Measurements from ENCODE around the gene CASP9. TPM values are rescaled to one million over a fixed set of nuclear protein-coding genes. Genes with fewer than 3 reads are reported as not detected.
A peak's percentile ranks its signal among the peaks of the same experiment; 100 is the strongest.
"Not testable (repeated sequence)": the region's sequence is repeated elsewhere in the genome, so short reads cannot be mapped to it uniquely, and the experiment has no call there.

CASP9 gene
- total RNA-seq, 1 experiment from 2014 or later = 11.6 TPM

GRCh38 chr1:15463064-15463800 is 60.8 kb downstream of the CASP9 start:
- not testable (repeated sequence) for H3K9me3 ChIP-seq (replicated peaks); DNase-seq (ENCODE audit: low read depth in 1 of 2, low spot score in 2 of 2); H3K27ac ChIP-seq; H3K4me3 ChIP-seq; H3K27me3 ChIP-seq (replicated peaks); H3K4me1 ChIP-seq (replicated peaks); H3K36me3 ChIP-seq

- Histone ChIP-seq H3K36me3 (no peaks in the 10 kb centered on the region), H3K4me1 (replicated peaks) (peaks cover 8% of the 10 kb centered on the region), H3K4me3 (no peak overlapping the region), H3K27ac (no peak overlapping the region), H3K9me3 (replicated peaks) (no peaks in the 10 kb centered on the region), H3K27me3 (replicated peaks) (no peaks in the 10 kb centered on the region)
- DNase-seq (ENCODE audit: low read depth in 1 of 2, low spot score in 2 of 2) = no peak
These were observed 63.3 kb downstream of the CASP9 start for GRCh38 chr1:15460708-15461095.

- Histone ChIP-seq H3K4me1 (replicated peaks) (peaks cover 8% of the 10 kb centered on the region), H3K36me3 (no peaks in the 10 kb centered on the region), H3K27me3 (replicated peaks) (no peaks in the 10 kb centered on the region), H3K9me3 (replicated peaks) (no peaks in the 10 kb centered on the region), H3K27ac (no peak overlapping the region), H3K4me3 (no peak overlapping the region)
- DNase-seq (ENCODE audit: low read depth in 1 of 2, low spot score in 2 of 2) = peak in 1 of 2 experiments; percentile 35
These were observed 64.0 kb downstream of the CASP9 start for GRCh38 chr1:15459771-15460707.

GRCh38 chr1:15458388-15458787 is 65.6 kb downstream of the CASP9 start:
- H3K4me3 ChIP-seq; H3K27ac ChIP-seq; H3K36me3 ChIP-seq; H3K27me3 ChIP-seq (replicated peaks); DNase-seq (ENCODE audit: low read depth in 1 of 2, low spot score in 2 of 2); H3K9me3 ChIP-seq (replicated peaks): not testable (repeated sequence)
- peaks cover 23% of the 10 kb centered on the region for H3K4me1 ChIP-seq (replicated peaks)

GRCh38 chr1:15457585-15457984 is 66.4 kb downstream of the CASP9 start:
- peaks cover 26% of the 10 kb centered on the region for H3K4me1 ChIP-seq (replicated peaks)
- no peaks in the 10 kb centered on the region for H3K9me3 ChIP-seq (replicated peaks)
- no peaks in the 10 kb centered on the region for H3K36me3 ChIP-seq
- DNase-seq (ENCODE audit: low read depth in 1 of 2, low spot score in 2 of 2) = no peak
- H3K27me3 ChIP-seq (replicated peaks) = no peaks in the 10 kb centered on the region; the same call in 1 of the 2 replicates
- no peak overlapping the region for H3K4me3 ChIP-seq
- H3K27ac ChIP-seq = no peak overlapping the region

- Histone ChIP-seq H3K36me3 (no peaks in the 10 kb centered on the region), H3K9me3 (replicated peaks) (no peaks in the 10 kb centered on the region), H3K4me1 (replicated peaks) (peaks cover 26% of the 10 kb centered on the region), H3K27ac (no peak within 1 kb of the TSS), H3K27me3 (replicated peaks) (no peaks in the 10 kb centered on the region; the same call in 1 of the 2 replicates), H3K4me3 (no peak within 1 kb of the TSS)
- no peak for DNase-seq (ENCODE audit: low read depth in 1 of 2, low spot score in 2 of 2)
These were observed 67.6 kb downstream of the CASP9 start, which contains the start of gene CELA2A for GRCh38 chr1:15456313-15456954. Gene CELA2A, plus strand, starts transcription at chr1:15456732. Its CDS starts 22 bp downstream, at chr1:15456754.

GRCh38 chr1:15455522-15455921 is 68.5 kb downstream of the CASP9 start:
- no peak for DNase-seq (ENCODE audit: low read depth in 1 of 2, low spot score in 2 of 2)
- no peaks in the 10 kb centered on the region for H3K9me3 ChIP-seq (replicated peaks)
- no peaks in the 10 kb centered on the region for H3K36me3 ChIP-seq
- peaks cover 26% of the 10 kb centered on the region for H3K4me1 ChIP-seq (replicated peaks)
- no peak overlapping the region for H3K4me3 ChIP-seq
- no peak overlapping the region for H3K27ac ChIP-seq
- no peaks in the 10 kb centered on the region; the same call in 1 of the 2 replicates for H3K27me3 ChIP-seq (replicated peaks)

GRCh38 chr1:15454256-15454655 is 69.8 kb downstream of the CASP9 start:
- peaks cover 18% of the 10 kb centered on the region for H3K4me1 ChIP-seq (replicated peaks)
- peak; percentile 48 to 67 for DNase-seq (ENCODE audit: low read depth in 1 of 2, low spot score in 2 of 2)
- H3K36me3 ChIP-seq = no peaks in the 10 kb centered on the region
- H3K9me3 ChIP-seq (replicated peaks) = no peaks in the 10 kb centered on the region
- H3K27me3 ChIP-seq (replicated peaks) = no peaks in the 10 kb centered on the region; the same call in 1 of the 2 replicates
- H3K27ac ChIP-seq = peak overlapping the region; percentile 38
- no peak overlapping the region for H3K4me3 ChIP-seq

GRCh38 chr1:15453734-15454133 is 70.3 kb downstream of the CASP9 start:
- Histone ChIP-seq H3K9me3 (replicated peaks) (no peaks in the 10 kb centered on the region), H3K27me3 (replicated peaks) (no peaks in the 10 kb centered on the region; the same call in 1 of the 2 replicates), H3K27ac (peak overlapping the region; percentile 38), H3K36me3 (no peaks in the 10 kb centered on the region), H3K4me3 (no peak overlapping the region), H3K4me1 (replicated peaks) (peaks cover 18% of the 10 kb centered on the region)
- DNase-seq (ENCODE audit: low read depth in 1 of 2, low spot score in 2 of 2) = peak in 1 of 2 experiments; percentile 28

GRCh38 chr1:15452866-15453571 is 71.0 kb downstream of the CASP9 start:
- DNase-seq (ENCODE audit: low read depth in 1 of 2, low spot score in 2 of 2) = no peak
- no peaks in the 10 kb centered on the region for H3K36me3 ChIP-seq
- peaks cover 18% of the 10 kb centered on the region for H3K4me1 ChIP-seq (replicated peaks)
- no peaks in the 10 kb centered on the region; the same call in 1 of the 2 replicates for H3K27me3 ChIP-seq (replicated peaks)
- H3K4me3 ChIP-seq = no peak overlapping the region
- peak overlapping the region; percentile 38; the same call in 1 of the 2 replicates for H3K27ac ChIP-seq
- no peaks in the 10 kb centered on the region for H3K9me3 ChIP-seq (replicated peaks)

GRCh38 chr1:15452216-15452615 is 71.8 kb downstream of the CASP9 start:
- H3K4me1 ChIP-seq (replicated peaks) = peaks cover 18% of the 10 kb centered on the region

GRCh38 chr1:15451014-15451722 is 72.8 kb downstream of the CASP9 start:
- Histone ChIP-seq H3K4me1 (replicated peaks) (peaks cover 18% of the 10 kb centered on the region), H3K4me3 (no peak overlapping the region), H3K36me3 (no peaks in the 10 kb centered on the region), H3K27me3 (replicated peaks) (no peaks in the 10 kb centered on the region; the same call in 1 of the 2 replicates), H3K9me3 (replicated peaks) (no peaks in the 10 kb centered on the region), H3K27ac (no peak overlapping the region)
- DNase-seq (ENCODE audit: low read depth in 1 of 2, low spot score in 2 of 2) = no peak

More at GRCh38 chr1:15452216-15452615, 71.8 kb downstream of the CASP9 start:
- H3K4me3 ChIP-seq = no peak overlapping the region
- no peak overlapping the region for H3K27ac ChIP-seq
- DNase-seq (ENCODE audit: low read depth in 1 of 2, low spot score in 2 of 2) = no peak
- no peaks in the 10 kb centered on the region; the same call in 1 of the 2 replicates for H3K27me3 ChIP-seq (replicated peaks)
- H3K9me3 ChIP-seq (replicated peaks) = no peaks in the 10 kb centered on the region
- H3K36me3 ChIP-seq = no peaks in the 10 kb centered on the region
